NCI-H460 (cell line): ENCODE data around the gene NRBP1. TPM values are rescaled to one million over a fixed set of nuclear protein-coding genes. Genes with fewer than 3 reads are reported as not detected.
A peak's percentile ranks its signal among the peaks of the same experiment; 100 is the strongest.
"Not testable (repeated sequence)": the region's sequence is repeated elsewhere in the genome, so short reads cannot be mapped to it uniquely, and the experiment has no call there.

ENCODE experiments used
- DNase-seq: peaks from one replicate; pipeline ENCODE4 v3.0.0-alpha.2; 2016; ENCODE audit warnings: low read depth; ENCODE audit errors: extremely low read depth
- total RNA-seq: library from RNA; depleted of rRNA; stranded (reverse); fragments of >200 nt; shearing (Covaris generic); gene quantifications from 2 replicates; pipeline ENCODE4 v1.2.3, GENCODE V29; 2014

Gene NRBP1
- total RNA-seq, 1 experiment from 2014 or later, result 78.0 TPM

DNA sequence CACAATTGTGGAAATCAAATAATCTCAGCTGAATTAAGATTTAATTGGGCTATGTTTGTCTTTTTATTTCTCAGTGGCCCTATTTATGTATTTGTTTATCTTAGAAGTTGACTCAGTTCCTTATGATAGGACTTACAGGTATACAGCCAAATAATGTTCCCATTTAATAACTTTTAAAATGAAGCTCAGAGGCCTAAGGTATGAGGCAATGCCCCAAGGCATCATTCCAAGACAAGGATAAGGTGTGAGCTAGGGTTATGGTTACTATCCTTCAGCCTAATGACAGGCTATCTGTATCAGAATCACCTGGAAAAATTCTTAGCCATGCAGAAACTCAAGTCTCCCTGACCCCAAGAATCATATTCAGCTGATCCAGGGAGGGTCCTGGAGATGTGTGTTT is 7.4 kb upstream of the NRBP1 start:
- no peak for DNase-seq

DNA sequence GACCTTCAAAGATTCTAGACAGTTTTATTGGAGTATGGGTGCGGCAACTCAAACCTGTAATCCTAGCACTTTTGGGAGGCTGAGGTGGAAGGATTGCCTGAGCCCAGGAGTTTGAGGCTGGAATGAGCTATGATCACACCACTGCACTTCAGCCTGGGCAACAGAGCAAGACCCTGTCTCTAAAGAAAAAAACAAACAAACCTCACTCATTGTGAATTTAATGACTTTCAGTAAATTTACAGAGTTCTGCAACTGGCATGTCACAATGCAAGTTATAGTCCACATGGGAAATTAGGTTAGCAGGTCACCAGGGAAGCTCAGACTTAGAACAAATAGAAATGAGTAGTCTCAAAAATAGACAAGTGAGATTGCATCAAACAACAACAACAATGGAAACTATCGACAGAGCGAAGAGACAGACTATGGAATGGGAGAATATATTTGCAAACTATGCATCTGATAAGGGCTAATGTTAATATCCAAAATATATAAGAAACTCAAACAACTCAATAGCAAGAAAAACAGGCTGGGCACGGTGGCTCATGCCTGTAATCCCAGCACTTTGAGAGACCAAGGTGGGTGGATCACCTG is 6.7 kb upstream of the NRBP1 start:
- no peak for DNase-seq

DNA sequence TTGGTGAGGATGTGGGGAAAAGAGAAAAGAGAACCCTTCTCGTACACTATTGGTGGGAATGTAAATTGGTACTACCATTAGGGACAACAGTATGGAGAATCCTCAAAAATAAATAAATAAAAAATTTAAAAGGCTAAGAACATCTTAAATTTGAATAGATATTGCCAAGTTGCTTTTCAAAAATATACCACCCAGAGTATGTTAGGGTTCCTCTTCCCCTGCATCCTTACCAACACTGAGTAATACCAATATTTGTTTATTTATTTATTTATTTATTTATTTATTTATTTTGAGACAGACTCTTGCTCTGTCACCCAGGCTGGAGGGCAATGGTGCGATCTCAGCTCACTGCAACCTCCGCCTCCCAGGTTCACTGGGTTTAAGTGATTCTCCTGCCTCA is 5.5 kb upstream of the NRBP1 start:
- DNase-seq, result no peak

- DNase-seq, result not testable (repeated sequence)
Measured at GRCh38 chr2:27425039-27425438, 3.4 kb upstream of the NRBP1 start.

- DNase-seq, result no peak
Measured at GRCh38 chr2:27427863-27428212, 593 bp upstream of the NRBP1 start.

- peak; percentile 80 for DNase-seq
Measured at GRCh38 chr2:27428978-27429541, 629 bp downstream of the NRBP1 start.

DNA sequence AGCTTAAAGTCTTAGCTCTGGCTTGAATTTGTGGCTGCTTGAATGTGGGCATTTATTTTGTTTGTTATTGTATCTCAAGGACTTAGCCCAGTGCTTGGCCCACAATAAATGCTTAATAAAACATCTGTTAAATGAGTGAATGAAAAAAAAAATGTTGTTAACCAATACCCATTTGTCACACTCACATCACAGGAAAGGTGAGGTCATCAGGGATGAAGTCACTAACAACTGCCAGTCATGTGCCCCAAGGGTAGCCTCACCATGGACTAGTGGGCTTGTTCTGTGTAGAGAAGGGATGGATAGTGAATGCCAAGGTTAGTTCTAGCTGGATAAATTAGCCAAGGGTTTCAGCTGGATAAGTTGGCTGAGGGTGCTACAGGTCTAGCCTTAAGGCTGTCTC is 3.0 kb downstream of the NRBP1 start:
- no peak for DNase-seq

GRCh38 chr2:27435628-27436027 is 7.2 kb downstream of the NRBP1 start:
- DNase-seq, result no peak

GRCh38 chr2:27441226-27441926 is 12.9 kb downstream of the NRBP1 start:
- DNase-seq, result no peak

DNA sequence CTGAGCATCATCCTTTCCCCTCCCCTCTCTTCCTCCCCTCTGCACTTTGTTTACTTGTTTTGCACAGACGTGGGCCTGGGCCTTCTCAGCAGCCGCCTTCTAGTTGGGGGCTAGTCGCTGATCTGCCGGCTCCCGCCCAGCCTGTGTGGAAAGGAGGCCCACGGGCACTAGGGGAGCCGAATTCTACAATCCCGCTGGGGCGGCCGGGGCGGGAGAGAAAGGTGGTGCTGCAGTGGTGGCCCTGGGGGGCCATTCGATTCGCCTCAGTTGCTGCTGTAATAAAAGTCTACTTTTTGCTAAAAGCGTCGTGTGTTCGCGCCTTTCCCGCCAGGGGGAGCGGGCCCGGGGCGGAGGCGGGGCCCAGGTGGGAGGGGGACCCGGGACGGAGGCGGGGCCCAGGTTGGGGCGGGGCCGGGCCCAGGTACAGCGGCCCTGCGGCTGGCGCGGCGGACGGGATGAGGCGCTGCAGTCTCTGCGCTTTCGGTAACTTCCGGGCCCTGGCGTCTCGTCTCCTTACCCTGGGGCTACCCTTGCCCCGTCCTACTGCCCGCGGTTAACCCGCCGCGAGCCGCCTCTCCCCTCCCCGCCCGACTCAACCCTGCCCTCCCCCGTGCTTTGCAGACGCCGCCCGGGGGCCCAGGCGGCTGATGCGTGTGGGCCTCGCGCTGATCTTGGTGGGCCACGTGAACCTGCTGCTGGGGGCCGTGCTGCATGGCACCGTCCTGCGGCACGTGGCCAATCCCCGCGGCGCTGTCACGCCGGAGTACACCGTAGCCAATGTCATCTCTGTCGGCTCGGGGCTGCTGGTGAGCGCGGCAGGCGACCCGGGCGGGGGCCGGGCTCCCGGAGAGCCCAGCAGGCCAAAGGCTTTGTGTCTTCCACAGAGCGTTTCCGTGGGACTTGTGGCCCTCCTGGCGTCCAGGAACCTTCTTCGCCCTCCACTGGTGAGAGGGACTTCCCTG is 13.8 kb downstream of the NRBP1 start, which contains the start of gene KRTCAP3:
Gene KRTCAP3 (plus strand): TSS at position 424 of the 962 bp plus-strand sequence. CDS start 32 bp downstream, at position 456.
- DNase-seq, result no peak

DNA sequence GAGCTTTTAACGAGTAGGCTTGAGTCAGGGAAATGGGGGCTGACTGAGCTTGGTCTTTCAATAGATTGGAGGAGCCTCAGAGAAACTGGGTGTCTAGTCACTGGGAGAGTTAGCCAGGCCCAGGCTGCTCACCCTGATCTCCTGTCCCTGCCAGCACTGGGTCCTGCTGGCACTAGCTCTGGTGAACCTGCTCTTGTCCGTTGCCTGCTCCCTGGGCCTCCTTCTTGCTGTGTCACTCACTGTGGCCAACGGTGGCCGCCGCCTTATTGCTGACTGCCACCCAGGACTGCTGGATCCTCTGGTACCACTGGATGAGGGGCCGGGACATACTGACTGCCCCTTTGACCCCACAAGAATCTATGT is 14.5 kb downstream of the NRBP1 start:
- no peak for DNase-seq

GRCh38 chr2:27445155-27445554 is 16.7 kb downstream of the NRBP1 start:
- no peak for DNase-seq

- DNase-seq, result no peak
Measured at GRCh38 chr2:27445615-27446014, 17.2 kb downstream of the NRBP1 start.

DNA sequence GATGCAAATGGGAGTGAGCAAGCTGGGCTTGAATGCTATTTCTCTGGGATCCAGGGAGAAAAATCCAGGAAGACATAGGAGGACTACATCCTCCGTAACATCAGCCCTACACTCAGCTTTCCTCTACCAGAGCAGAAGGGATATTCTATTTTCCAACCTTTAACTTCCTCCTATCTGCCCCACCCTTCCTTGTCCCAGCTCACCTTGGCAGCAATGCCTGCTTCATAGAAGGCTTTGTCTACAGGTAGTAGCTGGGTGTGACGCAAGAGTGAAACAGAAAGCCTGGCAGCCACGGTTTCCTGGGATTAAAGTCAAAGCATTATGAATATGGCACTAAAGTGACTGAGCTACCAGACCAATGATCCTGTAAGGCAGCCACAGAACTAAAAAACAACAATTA is 17.6 kb downstream of the NRBP1 start:
- DNase-seq, result no peak

DNA sequence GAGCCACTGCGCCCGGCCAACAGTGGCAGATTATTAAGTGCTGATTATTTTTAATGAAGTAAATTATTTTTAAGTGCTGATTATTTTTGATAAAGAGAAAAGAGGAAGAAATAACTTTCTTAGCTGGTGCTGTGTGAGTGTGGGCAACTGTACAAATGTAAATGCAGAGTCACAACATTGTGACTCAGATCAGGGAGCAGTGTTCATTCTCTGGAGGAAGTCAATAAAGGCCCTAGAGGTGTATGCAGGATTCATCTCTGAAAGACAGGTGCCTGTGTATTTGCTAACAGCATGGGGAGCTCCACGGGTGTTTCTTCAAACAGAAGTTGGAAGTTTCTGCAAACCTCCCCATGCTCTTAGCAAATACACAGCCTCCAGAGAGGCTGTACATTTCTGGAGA is 19.9 kb downstream of the NRBP1 start:
- DNase-seq, result no peak

DNA sequence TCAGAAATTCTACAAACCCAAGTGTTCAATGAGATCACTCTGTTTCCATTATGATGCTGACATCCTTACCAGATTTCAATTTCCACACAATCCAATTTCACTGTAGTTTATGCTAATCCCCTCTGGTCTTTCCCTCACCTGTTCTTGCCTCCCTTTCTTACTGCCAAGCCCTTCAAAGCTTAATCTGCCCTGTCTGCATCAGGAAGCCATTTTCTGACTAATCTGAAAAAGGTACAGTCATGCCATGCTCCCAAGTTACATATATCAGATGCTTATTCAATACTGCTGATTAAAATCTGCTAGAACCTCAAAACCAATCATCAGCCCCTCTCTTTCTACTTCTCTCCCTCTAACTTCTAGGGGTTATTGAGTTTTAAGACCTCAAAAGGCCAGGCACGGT is 22.7 kb downstream of the NRBP1 start:
- DNase-seq, result no peak

DNA sequence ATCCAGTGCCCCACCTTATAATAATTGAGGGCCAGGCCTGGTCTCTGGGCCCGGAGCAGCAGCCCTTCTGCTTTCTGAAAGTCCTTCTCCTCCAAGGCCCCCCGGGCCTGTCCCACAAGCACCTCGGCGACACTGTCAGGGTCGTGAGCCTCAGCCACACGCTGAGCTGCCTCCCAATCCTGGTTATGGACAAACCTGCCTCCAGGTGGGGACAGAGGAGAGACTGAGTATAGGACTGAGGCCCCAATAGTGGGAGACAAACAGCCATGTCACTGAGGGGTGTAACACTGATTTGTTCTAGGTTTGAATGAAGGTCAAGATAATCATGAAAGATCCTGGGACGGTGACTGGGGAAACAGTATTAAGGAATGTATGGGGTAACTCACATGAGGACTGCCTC is 25.5 kb downstream of the NRBP1 start:
- DNase-seq, result no peak

DNA sequence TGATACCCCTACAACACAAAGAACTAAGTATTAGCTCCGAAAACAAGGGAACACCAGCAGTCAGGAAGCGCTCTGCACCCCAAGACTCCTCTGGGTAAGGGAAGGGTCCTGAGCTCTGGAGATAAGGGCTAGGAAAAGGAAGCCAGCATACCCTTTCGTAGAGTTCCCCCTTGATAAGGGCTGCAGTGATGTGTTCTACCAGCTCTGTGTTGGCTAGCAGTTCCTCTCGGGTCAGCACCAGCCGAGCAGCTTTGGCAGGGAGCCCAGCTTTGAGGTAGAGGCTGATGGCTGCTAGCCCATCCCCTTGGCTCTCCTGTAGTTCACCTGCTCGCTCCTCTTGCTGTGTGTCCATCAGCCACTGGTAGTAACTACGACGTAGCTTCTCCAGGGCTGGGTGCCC is 32.7 kb downstream of the NRBP1 start:
- no peak for DNase-seq

- DNase-seq, result no peak
Measured at GRCh38 chr2:27464443-27464842, 36.0 kb downstream of the NRBP1 start.

DNA sequence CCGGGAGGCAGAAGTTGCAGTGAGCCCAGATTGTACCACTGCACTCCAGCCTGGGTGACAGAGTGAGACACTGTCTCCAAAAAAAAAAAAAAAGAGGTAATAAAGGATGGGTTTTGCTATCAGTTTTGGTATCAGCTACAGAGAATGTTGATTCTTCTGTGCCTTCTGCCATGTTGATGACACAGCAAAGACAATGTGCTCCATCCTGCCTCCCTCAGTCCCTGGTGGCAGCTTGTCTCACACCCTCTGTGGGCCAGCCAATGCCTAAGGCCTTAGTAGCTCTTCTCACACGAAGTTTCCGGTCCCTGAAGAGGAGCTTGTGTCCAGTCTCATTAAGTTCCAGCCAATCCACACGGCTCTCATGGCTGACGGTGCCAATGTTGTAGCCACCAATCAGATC is 43.5 kb downstream of the NRBP1 start:
- DNase-seq, result no peak

GRCh38 chr2:27485496-27485895 is 57.1 kb downstream of the NRBP1 start:
- no peak for DNase-seq
